GM12864 (cell line): ENCODE data around the gene ZFPL1.

ENCODE experiments used
- DNase-seq: peaks from one replicate; pipeline ENCODE4 v3.0.0-alpha.2; 2011; ENCODE audit warnings: low read depth
- H3K4me3 ChIP-seq: 2 replicates; pipeline ENCODE4 v1.5.1; 2011; ENCODE audit warnings: mild to moderate bottlenecking, low read depth, low read length, control low read depth
- TF ChIP-seq, protein P1 (sequence below): IDR thresholded peaks from 2 replicates; pipeline ENCODE4 v1.5.1; 2011; ENCODE audit warnings: low read depth, mild to moderate bottlenecking, moderate library complexity, low read length, control low read depth, inconsistent platforms; ENCODE audit errors: missing control alignments

ZFPL1 gene

DNA sequence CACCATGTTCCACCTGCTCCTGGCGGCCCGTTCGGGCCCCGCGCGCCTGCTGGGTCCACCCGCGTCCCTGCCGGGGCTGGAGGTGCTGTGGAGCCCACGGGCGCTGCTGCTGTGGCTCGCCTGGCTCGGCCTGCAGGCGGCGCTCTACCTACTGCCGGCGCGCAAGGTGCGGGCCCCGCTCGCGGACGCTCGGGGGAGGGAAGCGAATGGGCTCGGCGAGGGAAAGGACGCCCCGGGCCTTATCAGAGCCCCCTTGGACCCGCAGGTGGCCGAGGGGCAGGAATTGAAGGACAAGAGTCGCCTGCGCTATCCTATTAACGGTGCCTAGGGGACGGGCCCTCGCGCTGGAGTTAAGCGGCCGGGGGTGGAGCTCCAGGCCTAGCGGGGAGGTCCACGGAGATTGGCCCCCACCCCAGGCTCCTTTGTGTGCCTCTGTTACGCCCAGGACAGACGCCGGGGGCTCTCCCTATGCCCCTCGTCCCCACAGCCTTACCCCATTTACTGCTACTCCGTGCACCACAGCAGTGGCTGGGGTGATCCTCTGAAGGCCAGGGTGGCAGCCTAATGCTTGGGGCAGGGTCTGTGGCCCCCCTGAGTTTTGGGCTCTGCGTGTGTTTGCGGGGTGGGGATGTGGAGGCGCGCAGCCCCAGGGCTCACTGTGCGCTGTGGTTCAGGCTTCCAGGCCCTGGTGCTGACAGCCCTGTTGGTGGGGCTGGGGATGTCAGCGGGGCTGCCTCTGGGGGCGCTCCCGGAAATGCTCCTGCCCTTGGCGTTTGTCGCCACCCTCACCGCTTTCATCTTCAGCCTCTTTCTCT is 28.7 kb downstream of the ZFPL1 start:
- H3K4me3 ChIP-seq, result peak overlapping the region; percentile 76

DNA sequence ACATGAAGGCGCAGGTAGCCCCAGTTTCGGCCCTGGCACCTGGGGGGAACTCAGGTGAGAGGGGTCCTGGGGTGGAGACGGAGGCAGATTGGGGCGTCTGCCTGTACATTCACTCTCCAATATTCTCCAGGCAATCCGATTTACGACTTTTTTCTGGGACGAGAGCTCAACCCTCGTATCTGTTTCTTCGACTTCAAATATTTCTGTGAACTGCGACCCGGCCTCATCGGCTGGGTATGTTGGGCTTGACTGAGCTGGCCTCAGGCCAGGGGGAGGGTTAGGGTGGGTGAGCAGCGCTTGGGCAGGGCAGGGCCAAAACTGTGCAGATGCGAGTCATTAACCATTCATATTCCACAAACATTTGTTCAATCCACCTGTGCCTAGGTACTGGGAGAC is 29.3 kb downstream of the ZFPL1 start:
- peak overlapping the region; percentile 76 for H3K4me3 ChIP-seq
- no peak for DNase-seq

More for the DNA sequence above, 28.7 kb downstream of the ZFPL1 start:
- TF ChIP-seq, protein P1, sequence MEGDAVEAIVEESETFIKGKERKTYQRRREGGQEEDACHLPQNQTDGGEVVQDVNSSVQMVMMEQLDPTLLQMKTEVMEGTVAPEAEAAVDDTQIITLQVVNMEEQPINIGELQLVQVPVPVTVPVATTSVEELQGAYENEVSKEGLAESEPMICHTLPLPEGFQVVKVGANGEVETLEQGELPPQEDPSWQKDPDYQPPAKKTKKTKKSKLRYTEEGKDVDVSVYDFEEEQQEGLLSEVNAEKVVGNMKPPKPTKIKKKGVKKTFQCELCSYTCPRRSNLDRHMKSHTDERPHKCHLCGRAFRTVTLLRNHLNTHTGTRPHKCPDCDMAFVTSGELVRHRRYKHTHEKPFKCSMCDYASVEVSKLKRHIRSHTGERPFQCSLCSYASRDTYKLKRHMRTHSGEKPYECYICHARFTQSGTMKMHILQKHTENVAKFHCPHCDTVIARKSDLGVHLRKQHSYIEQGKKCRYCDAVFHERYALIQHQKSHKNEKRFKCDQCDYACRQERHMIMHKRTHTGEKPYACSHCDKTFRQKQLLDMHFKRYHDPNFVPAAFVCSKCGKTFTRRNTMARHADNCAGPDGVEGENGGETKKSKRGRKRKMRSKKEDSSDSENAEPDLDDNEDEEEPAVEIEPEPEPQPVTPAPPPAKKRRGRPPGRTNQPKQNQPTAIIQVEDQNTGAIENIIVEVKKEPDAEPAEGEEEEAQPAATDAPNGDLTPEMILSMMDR, result peak; percentile 87
- no peak for DNase-seq

DNA sequence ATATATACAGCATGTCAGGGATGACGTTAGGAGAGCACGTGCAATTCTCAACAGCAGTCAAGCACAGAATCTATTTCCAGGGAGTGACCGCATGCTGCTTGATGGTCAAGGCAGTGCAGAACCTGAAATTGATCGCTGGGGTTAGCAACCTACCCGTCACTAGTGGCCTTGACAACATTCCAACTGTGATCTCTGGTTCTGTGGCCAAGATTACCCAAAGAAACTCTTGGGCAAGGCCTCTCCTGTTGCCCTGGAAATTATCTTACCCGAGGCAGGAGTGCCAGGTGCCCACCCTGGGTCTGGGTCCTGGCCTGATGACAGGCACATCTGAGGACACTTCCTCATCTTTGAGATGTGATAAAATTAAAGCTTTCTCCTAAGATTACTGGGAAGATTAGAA is 29.8 kb downstream of the ZFPL1 start:
- no peak overlapping the region for H3K4me3 ChIP-seq
- TF ChIP-seq, protein P1, result no peak

More for the DNA sequence above, 29.3 kb downstream of the ZFPL1 start:
- TF ChIP-seq, protein P1, result no peak

DNA sequence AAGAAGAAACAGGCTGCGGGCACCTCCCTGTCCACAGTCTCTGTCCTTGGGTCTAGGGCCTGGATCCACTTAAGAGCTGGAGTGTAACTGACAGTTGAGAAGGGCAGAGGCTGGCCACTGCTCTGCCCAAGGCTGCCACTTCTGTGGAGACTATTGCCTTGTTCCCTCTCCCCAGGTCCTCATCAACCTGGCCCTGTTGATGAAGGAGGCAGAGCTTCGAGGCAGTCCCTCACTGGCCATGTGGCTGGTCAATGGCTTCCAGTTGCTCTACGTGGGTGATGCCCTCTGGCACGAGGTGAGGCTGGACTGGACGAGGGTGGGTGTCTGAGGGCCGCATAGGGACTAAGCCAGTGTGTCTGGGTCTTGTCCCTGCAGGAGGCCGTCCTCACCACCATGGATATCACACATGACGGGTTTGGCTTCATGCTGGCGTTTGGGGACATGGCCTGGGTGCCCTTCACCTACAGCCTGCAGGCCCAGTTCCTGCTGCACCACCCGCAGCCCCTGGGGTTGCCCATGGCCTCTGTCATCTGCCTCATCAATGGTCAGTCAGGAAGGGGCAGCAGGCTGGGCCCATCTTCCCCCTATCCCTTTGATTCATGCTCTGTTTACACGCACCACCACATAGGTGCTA is 30.6 kb downstream of the ZFPL1 start:
- H3K4me3 ChIP-seq, result no peak overlapping the region
- TF ChIP-seq, protein P1, result no peak
- no peak for DNase-seq

More for the DNA sequence above, 29.8 kb downstream of the ZFPL1 start:
- no peak for DNase-seq

DNA sequence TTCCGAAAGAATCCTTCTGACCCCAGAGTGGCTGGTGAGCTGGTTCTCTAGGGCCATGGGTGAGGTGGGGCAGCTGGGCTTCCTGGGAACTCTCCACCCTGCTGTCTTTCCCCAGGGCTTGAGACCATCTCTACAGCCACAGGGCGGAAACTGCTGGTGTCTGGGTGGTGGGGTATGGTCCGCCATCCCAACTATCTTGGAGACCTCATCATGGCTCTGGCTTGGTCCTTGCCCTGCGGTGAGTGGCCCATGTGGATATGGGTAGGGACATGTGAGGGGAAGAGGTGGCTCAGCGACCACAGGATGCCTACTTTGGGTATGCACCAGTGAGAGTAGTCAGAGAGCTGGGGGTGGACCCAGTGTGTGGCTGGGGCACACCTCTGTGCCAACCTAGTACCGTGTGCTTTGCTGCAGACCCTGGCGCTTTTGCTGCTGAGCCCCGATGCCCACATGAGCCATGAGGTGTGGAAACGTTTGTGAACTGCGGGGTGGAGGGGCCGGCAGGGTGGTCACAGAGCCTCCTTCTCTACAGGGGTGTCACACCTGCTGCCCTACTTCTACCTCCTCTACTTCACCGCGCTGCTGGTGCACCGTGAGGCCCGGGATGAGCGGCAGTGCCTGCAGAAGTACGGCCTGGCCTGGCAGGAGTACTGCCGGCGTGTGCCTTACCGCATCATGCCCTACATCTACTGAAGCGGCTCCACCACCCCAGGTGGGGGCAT is 31.5 kb downstream of the ZFPL1 start:
- no peak overlapping the region for H3K4me3 ChIP-seq
- TF ChIP-seq, protein P1, result no peak
- DNase-seq, result no peak

DNA sequence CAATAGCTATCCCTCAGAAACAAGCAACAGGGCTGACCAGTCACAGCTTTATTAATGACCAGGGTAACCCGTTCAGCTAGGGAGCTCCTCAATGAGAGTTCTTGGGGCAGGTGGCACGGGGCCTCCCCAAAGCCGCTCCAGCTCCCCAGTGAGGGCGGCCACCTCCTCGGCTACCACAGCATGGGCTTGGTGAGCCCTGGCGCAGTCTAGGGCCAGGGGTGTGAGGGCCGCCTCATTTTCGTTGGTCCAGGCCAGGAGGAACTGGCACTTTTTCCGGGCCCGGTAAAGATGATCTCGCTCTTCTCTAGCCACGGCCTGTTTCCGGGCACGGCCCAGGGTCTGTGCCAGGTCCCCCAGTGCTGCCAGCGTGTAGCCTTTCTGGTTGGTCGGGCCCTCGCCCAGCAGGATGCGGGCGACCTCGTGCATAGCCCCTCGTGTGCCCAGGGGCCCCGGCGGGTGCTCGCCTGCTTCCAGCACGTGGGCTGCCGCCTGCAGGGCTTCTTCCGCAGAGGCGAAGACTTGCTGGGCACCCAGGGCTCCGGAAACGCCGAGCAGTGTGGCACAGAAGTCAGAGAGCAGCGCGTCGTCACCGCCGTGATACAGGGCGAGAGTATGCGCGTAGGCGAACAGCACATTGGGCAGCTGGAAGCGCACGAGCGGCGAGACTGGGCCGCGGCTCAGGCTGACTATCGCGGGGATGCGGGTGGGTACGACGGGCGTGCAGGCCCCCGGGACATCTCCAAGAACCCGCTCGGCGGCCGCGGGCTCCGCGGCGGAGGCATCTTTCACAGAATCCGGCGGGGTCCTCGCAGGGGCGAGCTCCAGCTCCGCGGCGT is 32.6 kb downstream of the ZFPL1 start:
- TF ChIP-seq, protein P1, result no peak
- no peak for DNase-seq
- H3K4me3 ChIP-seq, result peak overlapping the region; percentile 84
